Heart left ventricle (tissue), 16 donors: Measurements from ENCODE around the gene SELENOO. TPM values are rescaled to one million over a fixed set of nuclear protein-coding genes. Genes with fewer than 3 reads are reported as not detected.

Experiments
- ATAC-seq, 4 donors: fragments of 200-7000 bp; cut with Tn5 transposase; one replicate each; pipeline ENCODE4 v1.9.1; 2020 to 2022; ENCODE audit warnings: moderate library complexity in 4 of 4, mild to moderate bottlenecking in 3 of 4, moderate number of reproducible peaks in 1 of 4
- DNase-seq, 5 donors: peaks; one replicate each; pipeline ENCODE4 v3.0.0-alpha.2; 2020
- H3K27ac ChIP-seq, 12 donors: fragments of 200-600 bp; sonication (generic) in 4 of 12; one replicate each; pipeline versions ENCODE4 v1.5.0 to v1.8.0; 2016 to 2022; ENCODE audit warnings: mild to moderate bottlenecking in 2 of 12
- H3K27me3 ChIP-seq, 9 donors: fragments of 200-600 bp; sonication (generic) in 2 of 9; one replicate each; pipeline versions ENCODE4 v1.5.1 to v1.8.0; 2016 to 2022; ENCODE audit warnings: mild to moderate bottlenecking in 3 of 9
- H3K36me3 ChIP-seq, 9 donors: fragments of 200-600 bp; sonication (generic) in 2 of 9; one replicate each; pipeline versions ENCODE4 v1.5.0 to v1.8.0; 2018 to 2022; ENCODE audit warnings: mild to moderate bottlenecking in 2 of 9
- H3K4me1 ChIP-seq, 12 donors: fragments of 200-600 bp; sonication (generic) in 4 of 12; one replicate each; pipeline versions ENCODE4 v1.5.0 to v1.8.0; 2016 to 2022; ENCODE audit warnings: mild to moderate bottlenecking in 3 of 12
- H3K4me3 ChIP-seq, 12 donors: fragments of 200-600 bp; sonication (generic) in 4 of 12; one replicate each; pipeline versions ENCODE4 v1.5.0 to v1.8.0; 2017 to 2022; ENCODE audit warnings: mild to moderate bottlenecking in 9 of 12, moderate library complexity in 4 of 12
- H3K9me3 ChIP-seq, 12 donors: fragments of 200-600 bp; sonication (generic) in 4 of 12; one replicate each; pipeline versions ENCODE4 v1.5.0 to v1.8.0; 2016 to 2022; ENCODE audit warnings: mild to moderate bottlenecking in 1 of 12
- CTCF ChIP-seq, 12 donors: fragments of 200-600 bp; sonication (generic) in 4 of 12; IDR thresholded peaks; one replicate each; pipeline versions ENCODE4 v1.5.0 to v1.8.0; 2018 to 2022; ENCODE audit warnings: antibody characterized with exemption in 12 of 12, mild to moderate bottlenecking in 5 of 12
- POLR2A ChIP-seq, 2 donors: fragments of 450-650 bp; IDR thresholded peaks; one replicate each; pipeline ENCODE4 v1.6.1; 2017; ENCODE audit warnings: antibody characterized with exemption in 2 of 2, mild to moderate bottlenecking in 2 of 2, moderate library complexity in 2 of 2
- WGBS, 4 donors: extraction: QIAGEN DNeasy Blood & Tissue Kit in 2 of 4; methylation state at CpG; one replicate each; pipeline versions ENCODE4 v1.1.5 to v1.1.7; 2013 to 2018; 5-methylcytosine and 5-hydroxymethylcytosine counted together
- intact Hi-C, 10 donors: fragments of 100-400 bp; cut with DNase I; formaldehyde crosslinking; loops; one replicate each; pipeline versions ENCODE4 v1.11.1 to v1.14.2; 2022
- polyA plus RNA-seq, 2 donors: library from polyadenylated mRNA; stranded (reverse); fragments of 200-250 nt; gene quantifications; one replicate each; pipeline ENCODE4 v1.2.3, GENCODE V29; 2013
- total RNA-seq, 9 donors: library from RNA; depleted of rRNA in 2 of 9; stranded (reverse); fragments of >200 nt in 2 of 9; fragmentation: NEBNext Ultra II Directional in 3 of 9; extraction: Animal tissue kit (Norgen Biotek cat#: 25700) in 3 of 9; gene quantifications; one replicate each; pipeline versions ENCODE4 v1.1.0 to v1.2.4, GENCODE V29; 2016 to 2023
- donor health status: ischemic (EF 13 %, LVEDD 7.1; RV severe dilation, severe dysfunction).
- donor health status: healthy with polysubstance abuse.
- donor health status: DM: no; HTN: yes; CAD: no.
- donor health status: DM: no; HTN: no; CAD: no.
- donor health status: ischemic (EF 25% LVEDD 6.9; RV normal size, moderate dysfunction).
- donor health status: ischemic (EF 25% LVEDD 5.7; RV mildly dilated, moderate dysfunction).
- donor health status: healthy.
- donor health status: DM: yes; HTN: yes; CAD: no.
- donor health status: ischemic (EF 35%, LVEDD 5.7; RV mildly dilated, moderate dysfunction).
- donor health status: nonischemic (EF 11% LVEDD 7.7; RV severe dilation, severe dysfunction).
- donor health status: DM: yes; HTN: yes; CAD: no.
- donor health status: PGD.
- donor health status: ischemic (EF 29% LVEDD 5.4; RV normal size, mild dysfunction).
- donor health status: nonischemic (EF 23%, LVEDD 6.1; RV moderate dilation, normal function).

SELENOO gene
- total and polyA plus RNA-seq, 11 donors: 10.4 to 23.8 (median 15.4) TPM

DNA sequence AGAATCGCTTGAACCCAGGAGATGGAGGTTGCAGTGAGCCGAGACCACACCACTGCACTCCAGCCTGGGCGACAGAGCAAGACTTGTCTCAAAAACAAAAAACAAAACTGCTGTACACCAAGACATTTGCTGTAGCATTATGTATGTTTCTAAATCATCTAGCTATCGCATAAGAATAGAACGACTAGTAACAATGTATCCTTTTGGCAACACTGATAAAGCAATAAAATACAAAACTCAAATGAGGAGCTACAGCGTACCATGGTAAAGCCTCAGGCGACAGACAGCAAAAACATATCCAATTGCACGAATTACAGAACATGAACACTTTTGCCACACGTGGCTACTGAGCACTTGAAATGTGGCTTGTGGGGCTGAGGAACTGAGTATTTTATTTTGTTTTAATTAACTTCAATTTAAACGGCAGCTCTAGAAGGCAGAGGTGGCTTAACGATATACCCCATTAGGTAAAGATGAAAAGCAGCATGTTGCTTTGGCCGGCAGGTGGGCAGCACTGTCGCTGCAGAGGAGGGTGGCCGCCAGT is 41.7 kb downstream of the SELENOO start:
- peaks cover 13 to 51% (median 41%) of the 10 kb centered on the region in 12 donors for H3K4me1 ChIP-seq
- no peaks in the 10 kb centered on the region for H3K9me3 ChIP-seq
- no peak for DNase-seq
- TF ChIP-seq POLR2A (IDR thresholded peaks at IDR 0.05) (no peak), CTCF (IDR thresholded peaks at IDR 0.05) (no peak)
- no peak overlapping the region for H3K27ac ChIP-seq
- H3K4me3 ChIP-seq: peak overlapping the region in 10 of 12 donors; percentile 74 to 99 (median 91)
- no peak for ATAC-seq
- H3K36me3 ChIP-seq: peaks cover 0 to 39% (median 27%) of the 10 kb centered on the region in 9 donors
- no peaks in the 10 kb centered on the region for H3K27me3 ChIP-seq
- intact Hi-C loops: loop anchor here in 5 of 10 donors (10.0 kb wide), 4 partner anchors 252 to 372 kb away; partner anchors contain the start of genes LMF2 (in 1 of the 5), NCAPH2 (in 1 of the 5) and SCO2 (in 1 of the 5)
- WGBS, 4 donors: 64 to 69% (median 66%) methylated on average over 14 of the region's 14 CpGs

- intact Hi-C loops: loop anchor here in 6 of 10 donors (2.0 to 10.0 kb wide), 5 partner anchors 99 to 371 kb away; partner anchors contain the start of genes PPP6R2 (in 2 of the 6), LMF2 (in 1 of the 6), NCAPH2 (in 1 of the 6) and SCO2 (in 1 of the 6)
- no peak for ATAC-seq
- DNase-seq: no peak
- peaks cover 13 to 56% (median 43%) of the 10 kb centered on the region in 12 donors for H3K4me1 ChIP-seq
- H3K9me3 ChIP-seq: no peaks in the 10 kb centered on the region
- peaks cover 0 to 42% (median 21%) of the 10 kb centered on the region in 9 donors for H3K36me3 ChIP-seq
- peak overlapping the region; percentile 51 to 99 (median 88) for H3K4me3 ChIP-seq
- H3K27me3 ChIP-seq: no peaks in the 10 kb centered on the region
- 16 to 23% (median 19%) methylated on average over 23 to 27 of the region's 27 CpGs for WGBS, 4 donors
- H3K27ac ChIP-seq: peak overlapping the region in 11 of 12 donors; percentile 79 to 96 (median 88)
- no peak for TF ChIP-seq POLR2A (IDR thresholded peaks at IDR 0.05)
- no peak for TF ChIP-seq CTCF (IDR thresholded peaks at IDR 0.05)
These were observed 43.0 kb downstream of the SELENOO start for GRCh38 chr22:50243685-50244419.

- no peaks in the 10 kb centered on the region for H3K9me3 ChIP-seq
These were observed 43.8 kb downstream of the SELENOO start, which contains the start of gene TUBGCP6 for GRCh38 chr22:50244420-50245213. TSS of gene TUBGCP6 (minus strand) at chr22:50245023. CDS start at chr22:50244459, 564 bp downstream.

More at GRCh38 chr22:50244420-50245213, 43.8 kb downstream of the SELENOO start, which contains the start of gene TUBGCP6:
- peak within 1 kb of the TSS; percentile 72 to 96 (median 88) for H3K27ac ChIP-seq
- ATAC-seq: peak; percentile 88 to 96 (median 93)
- 0 to 1% (median 1%) methylated on average over 19 to 76 of the region's 76 CpGs for WGBS, 4 donors
- peaks cover 0 to 38% (median 14%) of the 10 kb centered on the region in 9 donors for H3K36me3 ChIP-seq
- H3K4me3 ChIP-seq: peak within 1 kb of the TSS; percentile 51 to 99 (median 88)
- DNase-seq: peak; percentile 96 to 98 (median 96)
- TF ChIP-seq POLR2A (IDR thresholded peaks at IDR 0.05) (peak in 1 of 2 donors; percentile 81), CTCF (IDR thresholded peaks at IDR 0.05) (peak in 7 of 12 donors; percentile 6 to 39 (median 24))
- peaks cover 13 to 62% (median 44%) of the 10 kb centered on the region in 12 donors for H3K4me1 ChIP-seq
- intact Hi-C loops: loop anchor here in 6 of 10 donors (2.0 to 10.0 kb wide), 5 partner anchors 98 to 370 kb away; partner anchors contain the start of genes PPP6R2 (in 2 of the 6), LMF2 (in 1 of the 6), NCAPH2 (in 1 of the 6) and SCO2 (in 1 of the 6)
- no peaks in the 10 kb centered on the region for H3K27me3 ChIP-seq
